HepG2 (cell line): ENCODE data around the gene PDCD11. TPM values are rescaled to one million over a fixed set of nuclear protein-coding genes. Genes with fewer than 3 reads are reported as not detected.
A peak's percentile ranks its signal among the peaks of the same experiment; 100 is the strongest.

ENCODE experiments used
- AKAP8 ChIP-seq: sonication (generic); formaldehyde crosslinking; IDR thresholded peaks from 2 replicates; pipeline ENCODE4 v1.5.1; 2020; ENCODE audit warnings: mild to moderate bottlenecking, missing genetic modification reagents
- CEBPG ChIP-seq: IDR thresholded peaks from 2 replicates; pipeline ENCODE4 v1.6.1; 2016
- EHMT2 ChIP-seq: fragments of 200-600 bp; sonication (generic); IDR thresholded peaks from 2 replicates; pipeline ENCODE4 v1.7.0; 2017; ENCODE audit warnings: antibody characterized with exemption, low read depth, low read length, borderline replicate concordance
- HNRNPK ChIP-seq: fragments of 200-400 bp; formaldehyde crosslinking; IDR thresholded peaks from 2 replicates; pipeline ENCODE4 v1.6.1; 2018; ENCODE audit warnings: low read length, low read depth, moderate library complexity, mild to moderate bottlenecking; ENCODE audit not compliant: poor library complexity, severe bottlenecking
- MATR3 ChIP-seq: sonication (generic); formaldehyde crosslinking; IDR thresholded peaks from 2 replicates; pipeline ENCODE4 v1.4.0; 2020; ENCODE audit warnings: missing genetic modification reagents
- MTA1 ChIP-seq: sonication (generic); formaldehyde crosslinking; IDR thresholded peaks from 2 replicates; pipeline ENCODE4 v1.4.0; 2020; ENCODE audit warnings: missing genetic modification reagents, mild to moderate bottlenecking, borderline replicate concordance
- NR2F1 ChIP-seq, 2 experiments: fragments of 450-650 bp in 1 of 2; formaldehyde crosslinking in 1 of 2; IDR thresholded peaks; 2 replicates each; pipeline versions ENCODE4 v1.5.0 to v1.6.1; 2016 to 2020; ENCODE audit warnings: mild to moderate bottlenecking in 1 of 2, missing compliant biosample characterization in 1 of 2, missing genetic modification reagents in 1 of 2, moderate library complexity in 1 of 2
- PTBP1 ChIP-seq: fragments of 200-400 bp; formaldehyde crosslinking; IDR thresholded peaks from 2 replicates; pipeline ENCODE4 v1.6.1; 2018; ENCODE audit warnings: low read length, low read depth; ENCODE audit not compliant: poor library complexity, severe bottlenecking
- SP140L ChIP-seq: sonication (generic); formaldehyde crosslinking; IDR thresholded peaks from 2 replicates; pipeline ENCODE4 v1.4.0; 2020; ENCODE audit warnings: missing genetic modification reagents, borderline replicate concordance
- THAP7 ChIP-seq: sonication (generic); formaldehyde crosslinking; IDR thresholded peaks from 2 replicates; pipeline ENCODE4 v1.8.1; 2023; ENCODE audit warnings: mild to moderate bottlenecking, missing genetic modification reagents
- ZFP36 ChIP-seq: fragments of 150-350 bp; IDR thresholded peaks from 2 replicates; pipeline ENCODE4 v1.6.1; 2018; ENCODE audit warnings: borderline replicate concordance, low read length, low read depth; ENCODE audit not compliant: partially characterized antibody
- ZNF253 ChIP-seq: sonication (generic); formaldehyde crosslinking; IDR thresholded peaks from 2 replicates; pipeline ENCODE4 v1.8.0; 2022; ENCODE audit warnings: mild to moderate bottlenecking, missing genetic modification reagents, borderline replicate concordance
- ZNF446 ChIP-seq: sonication (generic); formaldehyde crosslinking; IDR thresholded peaks from 2 replicates; pipeline ENCODE4 v1.5.0; 2020; ENCODE audit warnings: mild to moderate bottlenecking, missing genetic modification reagents
- ZNF614 ChIP-seq: IDR thresholded peaks from 2 replicates; pipeline ENCODE4 v1.6.1; 2018; ENCODE audit warnings: missing biosample characterization, missing genetic modification reagents, inconsistent platforms, borderline replicate concordance
- ZNF646 ChIP-seq: sonication (generic); formaldehyde crosslinking; IDR thresholded peaks from 2 replicates; pipeline ENCODE4 v1.9.0; 2021; ENCODE audit warnings: mild to moderate bottlenecking, missing genetic modification reagents
- ZNF792 ChIP-seq: IDR thresholded peaks from 2 replicates; pipeline ENCODE4 v1.6.1; 2016
- ZNF878 ChIP-seq: sonication (generic); formaldehyde crosslinking; IDR thresholded peaks from 2 replicates; pipeline ENCODE4 v1.8.1; 2023; ENCODE audit warnings: mild to moderate bottlenecking, missing genetic modification reagents, moderate library complexity
- polyA plus RNA-seq, 8 experiments: library from polyadenylated mRNA; depleted of rRNA in 3 of 8; stranded (reverse) in 7 of 8; unstranded in 1 of 8; fragments of >200 nt; fragmentation: Illumina TruSeq in 4 of 8; extraction: Trizol in 4 of 8; gene quantifications; 2 replicates each; pipeline versions ENCODE4 v1.2.1 to v1.2.3, GENCODE V29; 2011 to 2016; ENCODE audit warnings: low read depth in 4 of 8, missing spikeins in 1 of 8, mixed read lengths in 1 of 8; ENCODE audit not compliant: insufficient read depth in 1 of 8
- total RNA-seq, 5 experiments: library from RNA; depleted of rRNA; stranded (reverse); fragments of >200 nt; fragmentation: Illumina TruSeq; extraction: Trizol; gene quantifications; 2 replicates each; pipeline ENCODE4 v1.2.3, GENCODE V29; 2016; ENCODE audit warnings: low read depth in 1 of 5
- TF ChIP-seq, protein P1 (sequence below): sonication (generic); formaldehyde crosslinking; conservative IDR thresholded peaks from 2 replicates; pipeline ENCODE4 v1.8.0; 2022; ENCODE audit warnings: low read depth, missing genetic modification reagents
- TF ChIP-seq, protein P2 (sequence below): sonication (generic); formaldehyde crosslinking; IDR thresholded peaks from 2 replicates; pipeline ENCODE4 v1.4.0; 2020; ENCODE audit warnings: missing genetic modification reagents; ENCODE audit errors: not compliant biosample characterization

The PDCD11 gene
- total and polyA plus RNA-seq, 2 of the 13 experiments (the other 11 are each of a cell fraction or from before 2014, with no cell fraction given), result 12.8 to 52.8 TPM

- no peak for TF ChIP-seq ZFP36
- TF ChIP-seq, protein P1, sequence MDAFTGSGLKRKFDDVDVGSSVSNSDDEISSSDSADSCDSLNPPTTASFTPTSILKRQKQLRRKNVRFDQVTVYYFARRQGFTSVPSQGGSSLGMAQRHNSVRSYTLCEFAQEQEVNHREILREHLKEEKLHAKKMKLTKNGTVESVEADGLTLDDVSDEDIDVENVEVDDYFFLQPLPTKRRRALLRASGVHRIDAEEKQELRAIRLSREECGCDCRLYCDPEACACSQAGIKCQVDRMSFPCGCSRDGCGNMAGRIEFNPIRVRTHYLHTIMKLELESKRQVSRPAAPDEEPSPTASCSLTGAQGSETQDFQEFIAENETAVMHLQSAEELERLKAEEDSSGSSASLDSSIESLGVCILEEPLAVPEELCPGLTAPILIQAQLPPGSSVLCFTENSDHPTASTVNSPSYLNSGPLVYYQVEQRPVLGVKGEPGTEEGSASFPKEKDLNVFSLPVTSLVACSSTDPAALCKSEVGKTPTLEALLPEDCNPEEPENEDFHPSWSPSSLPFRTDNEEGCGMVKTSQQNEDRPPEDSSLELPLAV (CRISPR knock-in tag), result no peak
- no peak for TF ChIP-seq PTBP1
- TF ChIP-seq ZNF446 (CRISPR knock-in tag), result peak; percentile 94
- TF ChIP-seq SP140L (CRISPR knock-in tag), result no peak
- peak; percentile 77; the same call in 1 of the 2 replicates for TF ChIP-seq ZNF878
- TF ChIP-seq MATR3, result no peak
- TF ChIP-seq HNRNPK, result no peak
- TF ChIP-seq ZNF253 (CRISPR knock-in tag), result peak; percentile 74; the same call in 1 of the 2 replicates
- 0 out of 2 replicates have a peak, but pooled peaks have one; percentile 12 for TF ChIP-seq MTA1
- peak; percentile 33; the same call in 1 of the 2 replicates for TF ChIP-seq ZNF614
- no peak for TF ChIP-seq EHMT2
- TF ChIP-seq CEBPG (CRISPR knock-in tag), result peak; percentile 64
- TF ChIP-seq ZNF792, result peak; percentile 72; the same call in 1 of the 2 replicates
- peak; percentile 73; the same call in 1 of the 2 replicates for TF ChIP-seq AKAP8 (CRISPR knock-in tag)
- TF ChIP-seq, protein P2, sequence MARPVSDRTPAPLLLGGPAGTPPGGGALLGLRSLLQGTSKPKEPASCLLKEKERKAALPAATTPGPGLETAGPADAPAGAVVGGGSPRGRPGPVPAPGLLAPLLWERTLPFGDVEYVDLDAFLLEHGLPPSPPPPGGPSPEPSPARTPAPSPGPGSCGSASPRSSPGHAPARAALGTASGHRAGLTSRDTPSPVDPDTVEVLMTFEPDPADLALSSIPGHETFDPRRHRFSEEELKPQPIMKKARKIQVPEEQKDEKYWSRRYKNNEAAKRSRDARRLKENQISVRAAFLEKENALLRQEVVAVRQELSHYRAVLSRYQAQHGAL (CRISPR knock-in tag), result no peak
- no peak for TF ChIP-seq ZNF646 (CRISPR knock-in tag)
- no peak for TF ChIP-seq NR2F1 (CRISPR knock-in tag; IDR thresholded peaks at IDR 0.05)
- no peak for TF ChIP-seq THAP7 (CRISPR knock-in tag)
Observed at GRCh38 chr10:103367782-103368518, 28.5 kb upstream of the PDCD11 start, which contains the start of gene TAF5 (continued).
